Progenitor cell of endocrine pancreas (in vitro differentiated cells): ENCODE data around the gene DNMT3A. TPM values are rescaled to one million over a fixed set of nuclear protein-coding genes. Genes with fewer than 3 reads are reported as not detected.

ENCODE experiments used
- DNase-seq: peaks from one replicate; pipeline ENCODE4 v3.0.0; 2021; ENCODE audit warnings: low spot score; ENCODE audit not compliant: unreplicated experiment
- H3K27ac Mint-ChIP-seq: 2 replicates; pipeline ENCODE4 v1.8.0; 2021; ENCODE audit warnings: mild to moderate bottlenecking, moderate library complexity, mixed read lengths
- H3K27me3 Mint-ChIP-seq: 2 replicates; pipeline ENCODE4 v1.8.0; 2021; ENCODE audit warnings: mixed read lengths
- H3K36me3 Mint-ChIP-seq: 2 replicates; pipeline ENCODE4 v1.8.0; 2022; ENCODE audit warnings: mixed read lengths; ENCODE audit not compliant: insufficient read depth
- H3K4me1 Mint-ChIP-seq: 2 replicates; pipeline ENCODE4 v1.8.0; 2021; ENCODE audit warnings: low read depth, mixed read lengths
- H3K4me3 Mint-ChIP-seq: 2 replicates; pipeline ENCODE4 v1.8.0; 2021; ENCODE audit warnings: low read depth, mild to moderate bottlenecking, moderate library complexity, mixed read lengths
- H3K9me3 Mint-ChIP-seq: 2 replicates; pipeline ENCODE4 v1.8.0; 2021; ENCODE audit warnings: low read depth, mixed read lengths
- microRNA-seq: library from miRNA; unstranded; fragments of <30 nt; microRNA quantifications from one replicate; pipeline ENCODE4 v1.1.0, GENCODE V29; 2020; ENCODE audit warnings: borderline number of aligned reads; ENCODE audit not compliant: unreplicated experiment
- total RNA-seq: library from RNA; stranded (reverse); gene quantifications from 2 replicates; pipeline ENCODE4 v1.2.1, GENCODE V29; 2021
- TF ChIP-seq, protein P1 (sequence below): fragments of 200-600 bp; sonication (generic); IDR thresholded peaks from one replicate; pipeline ENCODE4 v1.5.0; 2021; ENCODE audit warnings: antibody characterized with exemption, mild to moderate bottlenecking; ENCODE audit not compliant: unreplicated experiment

Gene DNMT3A
- total RNA-seq, 1 donor from 2014 or later = 168 TPM

DNA sequence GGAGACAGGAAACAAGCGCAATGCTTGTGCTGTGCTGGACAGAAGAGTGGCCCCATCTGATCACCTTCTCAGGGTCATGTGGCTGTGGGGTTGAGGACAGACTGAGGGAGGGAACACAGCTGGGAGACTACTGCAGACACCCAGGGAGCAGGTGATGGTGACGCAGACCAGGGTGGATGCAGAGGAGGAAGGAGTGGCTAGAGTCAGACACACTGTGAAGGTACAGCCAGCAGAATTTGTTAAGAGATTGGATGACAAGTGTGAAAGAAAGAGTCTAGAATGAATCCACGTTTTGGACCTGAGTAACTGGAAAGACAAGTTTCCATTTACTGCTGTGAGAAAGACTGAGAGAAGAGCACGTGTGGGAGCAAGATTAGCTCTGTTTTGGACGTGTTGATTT is 157.5 kb downstream of the DNMT3A start:
- DNase-seq = no peak
- no peak overlapping the region for H3K4me3 Mint-ChIP-seq
- H3K27ac Mint-ChIP-seq = no peak overlapping the region
- H3K27me3 Mint-ChIP-seq = peaks cover 9% of the 10 kb centered on the region
- TF ChIP-seq, protein P1, sequence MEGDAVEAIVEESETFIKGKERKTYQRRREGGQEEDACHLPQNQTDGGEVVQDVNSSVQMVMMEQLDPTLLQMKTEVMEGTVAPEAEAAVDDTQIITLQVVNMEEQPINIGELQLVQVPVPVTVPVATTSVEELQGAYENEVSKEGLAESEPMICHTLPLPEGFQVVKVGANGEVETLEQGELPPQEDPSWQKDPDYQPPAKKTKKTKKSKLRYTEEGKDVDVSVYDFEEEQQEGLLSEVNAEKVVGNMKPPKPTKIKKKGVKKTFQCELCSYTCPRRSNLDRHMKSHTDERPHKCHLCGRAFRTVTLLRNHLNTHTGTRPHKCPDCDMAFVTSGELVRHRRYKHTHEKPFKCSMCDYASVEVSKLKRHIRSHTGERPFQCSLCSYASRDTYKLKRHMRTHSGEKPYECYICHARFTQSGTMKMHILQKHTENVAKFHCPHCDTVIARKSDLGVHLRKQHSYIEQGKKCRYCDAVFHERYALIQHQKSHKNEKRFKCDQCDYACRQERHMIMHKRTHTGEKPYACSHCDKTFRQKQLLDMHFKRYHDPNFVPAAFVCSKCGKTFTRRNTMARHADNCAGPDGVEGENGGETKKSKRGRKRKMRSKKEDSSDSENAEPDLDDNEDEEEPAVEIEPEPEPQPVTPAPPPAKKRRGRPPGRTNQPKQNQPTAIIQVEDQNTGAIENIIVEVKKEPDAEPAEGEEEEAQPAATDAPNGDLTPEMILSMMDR = no peak
- H3K4me1 Mint-ChIP-seq = peaks cover 12% of the 10 kb centered on the region
- H3K9me3 Mint-ChIP-seq = peaks cover 5% of the 10 kb centered on the region
- no peaks in the 10 kb centered on the region for H3K36me3 Mint-ChIP-seq

DNA sequence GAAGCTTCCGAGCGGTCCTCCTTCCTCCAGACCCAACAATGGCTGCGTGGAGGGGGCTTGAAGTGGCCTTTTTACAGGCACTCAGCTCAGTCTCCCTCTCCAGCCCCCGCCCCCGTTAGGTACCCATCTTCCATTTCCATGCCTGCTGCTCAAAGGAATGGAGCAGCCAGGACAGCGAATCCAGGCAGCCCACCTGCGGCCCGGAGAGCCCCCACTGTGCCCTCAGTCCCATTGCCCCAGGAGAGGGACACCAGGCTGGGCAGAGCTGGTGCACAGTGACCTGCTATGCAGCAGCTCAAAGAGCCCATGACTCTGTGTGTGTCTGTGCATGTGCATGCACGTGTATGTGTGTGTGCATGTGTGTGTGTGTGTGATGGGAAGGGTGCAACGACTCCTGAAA is 162.7 kb downstream of the DNMT3A start:
- Mint-ChIP-seq H3K27me3 (peaks cover 19% of the 10 kb centered on the region), H3K4me3 (no peak overlapping the region), H3K27ac (no peak overlapping the region), H3K4me1 (peaks cover 15% of the 10 kb centered on the region), H3K36me3 (no peaks in the 10 kb centered on the region), H3K9me3 (peaks cover 5% of the 10 kb centered on the region)
- no peak for DNase-seq
- TF ChIP-seq, protein P1 = no peak

Small RNAs within 50 kb of the gene (microRNA-seq; reads per million reads assigned to microRNA genes)
- gene MIR1301 = 475 reads per million, percentile 73 among the genes with 10 or more reads in this experiment

Other genes with a start within 250 kb of the DNMT3A start
- gene POMC, start 173.3 kb downstream of the DNMT3A start, total RNA-seq = 5.4 and 6.5 TPM in 2 replicates